Fibroblast of villous mesenchyme (primary cell): Measurements from ENCODE around the gene SMIM29. TPM values are rescaled to one million over a fixed set of nuclear protein-coding genes. Genes with fewer than 3 reads are reported as not detected.
"Not testable (repeated sequence)": the region's sequence is repeated elsewhere in the genome, so short reads cannot be mapped to it uniquely, and the experiment has no call there.

Experiments used
- DNase-seq: peaks from one replicate; pipeline ENCODE4 v3.0.0-alpha.2; 2010; ENCODE audit warnings: low read depth
- H3K4me3 ChIP-seq: 2 replicates; pipeline ENCODE4 v1.5.1; 2011; ENCODE audit warnings: low read depth, mild to moderate bottlenecking, low read length
- CTCF ChIP-seq: IDR thresholded peaks from 2 replicates; pipeline ENCODE4 v1.5.1; 2012; ENCODE audit warnings: low read depth, mild to moderate bottlenecking, low read length; ENCODE audit not compliant: insufficient read depth
- total RNA-seq: library from RNA; depleted of rRNA; stranded (reverse); fragments of >200 nt; gene quantifications from 2 replicates; pipeline ENCODE4 v1.2.3, GENCODE V29; 2012

Gene SMIM29
- total RNA-seq, 1 donor = 22.5 TPM

DNA sequence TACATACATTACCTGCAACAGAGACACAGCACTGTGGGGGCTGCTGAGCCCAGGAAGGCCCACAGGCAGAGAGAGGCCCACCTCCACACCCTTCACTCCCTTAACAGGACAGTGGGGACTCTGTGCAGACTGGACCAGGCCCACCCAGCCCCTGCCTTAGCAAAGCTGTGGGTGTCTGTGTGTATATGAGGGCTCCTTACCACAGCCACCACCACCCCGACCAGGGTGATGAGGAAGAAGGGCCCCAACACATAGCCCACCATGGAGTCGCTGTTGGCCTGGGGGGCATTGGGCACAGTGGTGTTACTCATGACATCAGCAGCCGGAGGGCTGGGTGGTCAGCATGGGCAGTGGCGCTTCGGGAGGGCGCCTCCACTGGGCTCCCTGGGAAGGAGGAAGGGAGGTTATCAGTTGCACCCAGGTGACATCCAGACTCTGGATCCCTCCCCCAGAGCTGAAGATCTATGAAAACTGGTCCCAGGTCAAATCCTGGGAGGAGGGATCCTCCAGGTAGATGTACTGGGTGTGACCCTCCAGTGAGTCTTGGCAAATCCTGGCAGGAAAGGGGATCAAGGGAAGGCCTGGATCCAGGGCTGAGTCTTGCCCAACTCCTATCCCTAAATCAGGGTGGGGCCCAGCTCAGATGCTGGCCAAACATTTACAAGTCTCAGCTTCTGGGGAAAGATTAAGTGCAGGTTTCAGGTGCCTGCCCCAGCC, 1.2 kb downstream of the SMIM29 start:
- DNase-seq = peak; percentile 30
- TF ChIP-seq CTCF = no peak
- peak overlapping the region; percentile 64 for H3K4me3 ChIP-seq

GRCh38 chr6:34246563-34247391, 2.0 kb downstream of the SMIM29 start:
- DNase-seq = peak; percentile 56
- no peak overlapping the region for H3K4me3 ChIP-seq
- TF ChIP-seq CTCF = peak; percentile 60

DNA sequence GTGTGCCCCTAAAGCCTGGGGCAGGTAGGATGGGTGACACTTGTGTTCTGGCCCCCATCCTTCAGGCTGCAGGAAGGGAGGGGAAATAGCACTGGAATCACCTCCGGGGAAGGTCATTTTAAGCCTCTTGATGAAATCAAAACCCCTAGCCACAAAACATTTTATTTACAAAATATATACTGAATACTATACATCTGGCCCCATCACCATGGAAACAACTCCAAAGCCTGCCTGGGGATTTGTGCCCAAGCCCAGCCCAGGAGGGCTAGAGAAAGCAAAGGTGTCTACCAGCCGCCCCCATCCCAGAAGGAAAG, 2.6 kb downstream of the SMIM29 start:
- H3K4me3 ChIP-seq = no peak overlapping the region
- no peak for TF ChIP-seq CTCF
- DNase-seq = no peak

GRCh38 chr6:34245761-34246140, 3.1 kb downstream of the SMIM29 start:
- not testable (repeated sequence) for H3K4me3 ChIP-seq

GRCh38 chr6:34245032-34245760, 3.6 kb downstream of the SMIM29 start:
- H3K4me3 ChIP-seq, DNase-seq: not testable (repeated sequence)

More at GRCh38 chr6:34245761-34246140, 3.1 kb downstream of the SMIM29 start:
- DNase-seq = not testable (repeated sequence)

GRCh38 chr6:34243901-34244884, 4.6 kb downstream of the SMIM29 start:
- DNase-seq = peak; percentile 90
- peak overlapping the region; percentile 9 for H3K4me3 ChIP-seq
- TF ChIP-seq CTCF = peak; percentile 46

DNA sequence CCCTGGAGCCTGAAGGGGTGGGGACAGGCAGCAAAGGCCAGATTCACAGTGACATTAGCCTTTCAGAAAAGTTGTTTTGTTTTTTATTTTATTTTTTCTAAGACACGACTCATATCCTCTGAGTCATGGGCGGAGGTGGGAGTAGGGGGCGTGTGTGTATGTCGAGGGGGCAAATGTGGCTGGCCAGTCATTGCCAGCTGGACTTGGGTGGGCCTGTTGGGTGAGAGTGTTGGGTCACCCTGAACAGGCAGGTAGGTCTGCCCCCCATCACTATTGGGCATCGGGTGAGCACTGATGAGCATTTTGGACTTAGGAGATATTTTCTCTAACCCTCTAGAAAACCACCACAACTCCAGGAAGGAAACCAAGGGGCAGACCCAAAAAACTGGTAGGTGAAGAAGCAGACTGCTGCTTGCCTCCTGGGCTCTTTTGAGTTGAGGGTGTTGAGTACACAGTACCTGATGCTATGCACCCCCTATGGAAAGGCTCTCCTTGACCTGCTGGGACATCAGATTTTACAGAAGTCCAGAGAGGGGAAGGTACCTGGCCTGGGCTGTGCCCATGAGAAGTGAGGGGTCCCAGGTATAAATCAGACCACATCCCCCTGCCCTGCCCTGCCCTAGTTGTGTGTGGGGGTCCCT, 5.6 kb downstream of the SMIM29 start:
- no peak overlapping the region for H3K4me3 ChIP-seq
- DNase-seq = peak; percentile 35
- TF ChIP-seq CTCF = no peak
